ENCODE data around the gene ADGRA1. TPM values are rescaled to one million over a fixed set of nuclear protein-coding genes. Genes with fewer than 3 reads are reported as not detected.
A peak's percentile ranks its signal among the peaks of the same experiment; 100 is the strongest.
"Not testable (repeated sequence)": the region's sequence is repeated elsewhere in the genome, so short reads cannot be mapped to it uniquely, and the experiment has no call there.

The ADGRA1 gene
- total and polyA plus RNA-seq, 5 donors = 0.02 to 0.14 TPM; not detected in 3

DNA sequence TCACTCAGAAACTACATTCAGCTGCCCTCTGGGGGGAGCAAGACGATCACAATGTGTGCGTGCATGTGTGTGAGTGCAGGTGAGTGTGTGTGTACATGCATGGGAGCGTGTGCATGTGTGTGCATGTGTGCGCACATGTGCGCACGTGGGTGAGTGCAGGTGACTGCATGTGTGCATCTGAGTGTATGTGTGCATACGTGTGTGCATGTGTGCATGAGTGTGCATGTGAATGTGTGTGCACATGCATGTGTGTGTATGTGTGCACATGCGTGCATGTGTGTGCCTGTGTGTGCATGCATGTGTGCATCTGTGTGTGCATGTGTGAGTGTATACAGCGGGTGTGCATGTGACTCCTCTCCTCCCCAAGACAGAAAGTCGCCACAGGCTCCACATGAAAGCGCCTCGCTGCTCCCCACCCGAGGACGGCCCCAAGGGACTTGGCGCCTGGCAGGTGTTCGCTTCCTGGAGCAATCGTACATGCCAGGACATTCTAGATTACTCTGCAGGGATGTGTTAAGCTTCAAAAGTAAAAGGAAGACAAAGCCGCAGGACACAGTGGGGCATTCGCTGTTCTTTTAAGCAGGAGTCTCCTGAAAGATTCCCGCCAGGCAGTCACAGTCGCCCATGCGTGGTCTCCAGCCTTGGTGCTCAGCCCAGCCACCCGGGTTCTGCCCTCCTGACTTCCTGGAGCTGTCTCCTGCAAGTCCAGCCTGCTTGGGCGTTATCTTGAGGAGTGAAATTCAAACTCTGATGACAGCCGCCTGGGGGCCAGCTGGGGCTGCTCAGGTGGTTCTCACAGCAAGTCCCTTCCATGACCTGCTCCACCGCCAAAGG, 42.0 kb upstream of the ADGRA1 start:
- peak in 1 of 3 donors; percentile 50 for DNase-seq
- WGBS = 69% methylated on average over 26 of the region's 26 CpGs

DNA sequence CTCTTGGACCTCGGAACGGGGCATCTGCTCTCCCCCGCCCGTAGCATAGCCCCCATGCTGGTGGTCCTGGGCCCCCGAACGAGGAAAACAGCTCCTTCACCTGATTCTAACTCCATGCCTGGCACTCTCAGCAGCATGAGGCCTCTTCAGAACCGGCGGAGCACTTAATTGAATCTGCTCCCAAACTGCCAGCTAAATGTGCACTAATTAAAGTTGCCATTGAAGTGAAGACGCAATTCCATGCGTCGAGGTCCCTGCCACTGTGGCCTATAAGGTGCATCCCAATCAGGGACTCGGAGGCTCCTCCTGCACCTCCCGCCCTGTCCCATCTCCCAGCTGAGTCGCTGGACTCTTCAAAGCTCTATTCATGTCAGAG, 41.3 kb upstream of the ADGRA1 start:
- ATAC-seq = no peak
- DNase-seq = peak in 1 of 3 donors; percentile 9
- H3K4me1 ChIP-seq (ENCODE audit: control insufficient read depth, insufficient read depth, low read length) = no peaks in the 10 kb centered on the region
- H3K27me3 ChIP-seq (ENCODE audit: control insufficient read depth, insufficient read depth) = no peaks in the 10 kb centered on the region
- no peaks in the 10 kb centered on the region for H3K9me3 ChIP-seq (ENCODE audit: control insufficient read depth, low read length)
- H3K27ac ChIP-seq (ENCODE audit: low read length) = no peak overlapping the region
- no peak overlapping the region for H3K4me3 ChIP-seq (ENCODE audit: low read length)
- intact Hi-C loops (cut with DNase I) = no loop called here
- 59% methylated on average over 14 of the region's 14 CpGs for WGBS

More for the DNA sequence above, 42.0 kb upstream of the ADGRA1 start:
- intact Hi-C loops (cut with DNase I) = no loop called here
- no peak for ATAC-seq
- no peak overlapping the region for H3K27ac ChIP-seq (ENCODE audit: low read length)
- H3K4me3 ChIP-seq (ENCODE audit: low read length) = no peak overlapping the region
- no peaks in the 10 kb centered on the region for H3K4me1 ChIP-seq (ENCODE audit: control insufficient read depth, insufficient read depth, low read length)
- H3K27me3 ChIP-seq (ENCODE audit: control insufficient read depth, insufficient read depth) = no peaks in the 10 kb centered on the region
- no peaks in the 10 kb centered on the region for H3K9me3 ChIP-seq (ENCODE audit: control insufficient read depth, low read length)

DNA sequence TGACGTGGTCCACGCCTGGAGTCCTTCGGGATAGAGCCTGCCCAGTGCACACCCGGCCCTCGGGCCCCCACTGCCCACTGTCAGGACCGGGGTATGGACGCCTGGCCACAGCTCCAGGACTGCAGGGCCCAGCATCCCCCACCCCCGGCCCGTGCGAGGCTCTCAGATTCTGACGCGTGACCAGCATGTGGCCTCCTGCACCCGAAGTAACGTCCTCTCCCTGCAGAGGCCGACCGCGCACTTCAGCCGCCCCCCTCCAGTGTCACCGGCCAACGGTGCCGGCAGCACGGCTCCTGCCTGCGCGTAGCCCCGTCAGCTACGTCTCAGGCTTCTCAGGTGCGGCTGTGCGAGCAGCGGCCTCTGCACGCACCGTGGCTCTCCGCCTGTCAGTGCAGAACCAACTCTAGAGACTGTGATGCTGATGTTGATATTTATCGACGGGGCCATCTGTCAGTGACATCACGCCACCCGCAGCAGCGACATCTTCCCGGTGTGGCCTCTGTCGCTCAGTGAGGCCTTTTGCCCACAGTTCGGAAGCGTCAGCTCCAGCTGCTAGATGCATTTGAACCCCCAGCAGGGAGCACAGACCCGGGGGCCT, 40.1 kb upstream of the ADGRA1 start:
- H3K27ac ChIP-seq (ENCODE audit: low read length) = no peak overlapping the region
- peak in 1 of 3 donors; percentile 37 for DNase-seq
- no peaks in the 10 kb centered on the region for H3K27me3 ChIP-seq (ENCODE audit: control insufficient read depth, insufficient read depth)
- WGBS = 85% methylated on average over 42 of the region's 42 CpGs
- intact Hi-C loops (cut with DNase I) = no loop called here
- H3K4me1 ChIP-seq (ENCODE audit: control insufficient read depth, insufficient read depth, low read length) = no peaks in the 10 kb centered on the region
- H3K9me3 ChIP-seq (ENCODE audit: control insufficient read depth, low read length) = no peaks in the 10 kb centered on the region
- H3K4me3 ChIP-seq (ENCODE audit: low read length) = no peak overlapping the region
- no peak for ATAC-seq

DNA sequence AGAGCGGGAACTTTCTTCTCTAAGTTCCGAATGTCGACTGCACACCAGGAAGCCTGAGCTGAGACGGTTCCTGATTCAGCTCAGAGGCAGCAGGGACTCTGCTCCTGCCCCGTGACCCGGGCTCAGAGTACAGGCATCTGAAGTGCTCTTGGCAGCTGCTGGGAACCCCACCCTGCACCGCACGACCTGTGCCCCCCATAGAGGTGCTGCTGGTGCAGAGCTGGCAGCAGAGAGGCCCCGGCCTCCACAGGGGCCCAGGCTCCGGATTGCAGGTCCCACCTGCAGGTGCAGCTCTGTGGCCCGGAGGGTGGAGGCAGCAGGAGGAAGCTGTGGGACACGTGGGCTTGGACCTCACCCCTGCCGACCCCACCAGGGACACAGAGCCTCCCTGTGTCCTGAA, 39.5 kb upstream of the ADGRA1 start:
- no peaks in the 10 kb centered on the region for H3K4me1 ChIP-seq (ENCODE audit: control insufficient read depth, insufficient read depth, low read length)
- no peak for ATAC-seq
- H3K27ac ChIP-seq (ENCODE audit: low read length) = no peak overlapping the region
- no peaks in the 10 kb centered on the region for H3K27me3 ChIP-seq (ENCODE audit: control insufficient read depth, insufficient read depth)
- no peak overlapping the region for H3K4me3 ChIP-seq (ENCODE audit: low read length)
- H3K9me3 ChIP-seq (ENCODE audit: control insufficient read depth, low read length) = no peaks in the 10 kb centered on the region
- intact Hi-C loops (cut with DNase I) = no loop called here
- WGBS = 57% methylated on average over 13 of the region's 13 CpGs
- peak in 1 of 3 donors; percentile 28 for DNase-seq

DNA sequence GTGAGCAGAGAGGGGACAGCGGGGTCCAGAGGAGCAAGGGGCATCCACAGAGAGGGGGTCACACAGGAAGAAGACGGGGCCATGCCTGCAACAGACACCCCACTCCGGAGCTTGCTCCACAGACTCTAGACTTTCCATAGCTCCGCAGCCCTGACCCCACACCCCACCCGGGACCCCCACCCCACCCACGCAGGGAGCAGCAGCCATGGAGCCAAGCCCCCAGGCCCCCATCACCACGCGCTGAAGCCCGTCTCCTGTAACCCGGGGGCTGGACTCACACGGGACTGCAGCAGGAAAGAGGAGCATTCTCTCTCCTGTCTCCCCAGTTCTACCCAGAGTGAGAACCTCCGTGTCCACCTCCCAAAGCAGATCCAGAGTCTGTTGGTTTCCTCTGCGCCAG, 38.8 kb upstream of the ADGRA1 start:
- ATAC-seq (no peak), DNase-seq (peak in 1 of 3 donors; percentile 13)
- no peak overlapping the region for H3K4me3 ChIP-seq (ENCODE audit: low read length)
- 80% methylated on average over 13 of the region's 13 CpGs for WGBS
- no peaks in the 10 kb centered on the region for H3K9me3 ChIP-seq (ENCODE audit: control insufficient read depth, low read length)
- intact Hi-C loops (cut with DNase I) = no loop called here
- H3K4me1 ChIP-seq (ENCODE audit: control insufficient read depth, insufficient read depth, low read length) = no peaks in the 10 kb centered on the region
- H3K27ac ChIP-seq (ENCODE audit: low read length) = no peak overlapping the region
- H3K27me3 ChIP-seq (ENCODE audit: control insufficient read depth, insufficient read depth) = no peaks in the 10 kb centered on the region

DNA sequence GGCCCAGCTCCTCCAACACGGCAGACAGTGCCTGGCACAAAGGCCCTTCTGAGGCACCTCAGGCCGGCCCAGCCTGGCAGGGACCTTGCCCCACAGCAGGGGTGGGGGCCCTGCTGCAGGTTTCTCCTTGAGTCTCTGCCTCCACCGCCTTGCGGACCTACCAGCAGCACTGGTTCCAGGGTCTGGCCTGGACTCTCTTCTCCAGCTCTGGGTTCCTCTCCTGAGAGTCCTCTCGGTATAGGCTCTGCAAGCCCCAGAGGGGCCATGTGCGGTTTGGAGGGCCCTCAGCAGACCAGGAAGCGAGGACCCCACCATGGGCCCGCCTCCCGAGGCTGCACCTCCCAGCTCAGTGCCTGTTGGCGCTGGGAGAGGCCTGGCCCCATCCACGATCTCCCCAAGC, 38.1 kb upstream of the ADGRA1 start:
- intact Hi-C loops (cut with DNase I) = no loop called here
- Histone ChIP-seq H3K4me3 (ENCODE audit: low read length) (no peak overlapping the region), H3K9me3 (ENCODE audit: control insufficient read depth, low read length) (no peaks in the 10 kb centered on the region), H3K27ac (ENCODE audit: low read length) (no peak overlapping the region), H3K27me3 (ENCODE audit: control insufficient read depth, insufficient read depth) (no peaks in the 10 kb centered on the region), H3K4me1 (ENCODE audit: control insufficient read depth, insufficient read depth, low read length) (no peaks in the 10 kb centered on the region)
- WGBS = 85% methylated on average over 11 of the region's 11 CpGs
- DNase-seq (peak in 1 of 3 donors; percentile 26), ATAC-seq (no peak)

DNA sequence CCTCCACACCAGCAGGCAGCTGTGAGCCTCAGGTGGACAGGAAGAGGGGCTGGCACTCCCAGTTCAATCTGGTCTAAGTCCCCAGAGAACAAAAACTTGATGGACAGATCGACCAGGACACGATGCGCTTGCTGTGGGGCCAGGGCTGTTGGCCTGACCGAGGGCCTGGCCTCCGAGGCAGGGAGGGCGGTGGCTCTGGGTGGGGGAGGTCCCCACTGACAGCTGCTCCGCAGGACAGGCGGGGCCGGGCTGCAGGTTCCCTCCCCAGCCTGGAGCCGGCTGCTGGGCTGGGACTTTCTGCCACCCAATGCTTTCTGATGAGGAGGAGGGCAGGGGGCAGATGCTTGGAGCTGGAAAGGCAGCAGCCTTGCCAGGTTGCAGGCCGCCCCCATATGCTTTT, 37.4 kb upstream of the ADGRA1 start:
- ATAC-seq (no peak), DNase-seq (peak in 1 of 3 donors; percentile 10)
- Histone ChIP-seq H3K4me3 (ENCODE audit: low read length) (no peak overlapping the region), H3K4me1 (ENCODE audit: control insufficient read depth, insufficient read depth, low read length) (no peaks in the 10 kb centered on the region), H3K27ac (ENCODE audit: low read length) (no peak overlapping the region), H3K27me3 (ENCODE audit: control insufficient read depth, insufficient read depth) (no peaks in the 10 kb centered on the region), H3K9me3 (ENCODE audit: control insufficient read depth, low read length) (no peaks in the 10 kb centered on the region)
- intact Hi-C loops (cut with DNase I) = no loop called here
- WGBS = 47% methylated on average over 11 of the region's 11 CpGs

DNA sequence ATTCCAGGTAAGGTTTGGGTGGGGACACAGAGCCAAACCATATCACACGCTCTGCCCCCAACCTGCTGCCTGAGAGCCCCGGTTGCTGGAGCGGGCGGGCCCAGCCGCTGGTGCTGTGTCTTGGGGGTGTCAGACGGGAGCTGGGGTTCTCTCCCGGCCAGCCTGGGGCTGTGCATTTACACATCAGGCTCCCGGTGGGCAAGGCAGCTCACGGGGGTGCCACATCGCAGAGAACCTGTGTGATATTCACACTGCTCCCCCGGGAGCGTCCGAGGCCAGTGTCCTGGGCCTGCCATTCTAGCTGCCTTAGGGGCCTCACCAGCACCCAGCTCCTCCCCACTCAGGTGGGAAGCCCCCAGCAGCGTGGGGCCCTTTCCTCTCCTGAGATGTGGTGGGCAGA, 35.6 kb upstream of the ADGRA1 start:
- Histone ChIP-seq H3K4me3 (ENCODE audit: low read length) (no peak overlapping the region), H3K9me3 (ENCODE audit: control insufficient read depth, low read length) (no peaks in the 10 kb centered on the region), H3K4me1 (ENCODE audit: control insufficient read depth, insufficient read depth, low read length) (no peaks in the 10 kb centered on the region), H3K27ac (ENCODE audit: low read length) (no peak overlapping the region), H3K27me3 (ENCODE audit: control insufficient read depth, insufficient read depth) (no peaks in the 10 kb centered on the region)
- no peak for ATAC-seq
- DNase-seq = peak in 1 of 3 donors; percentile 28
- WGBS = 85% methylated on average over 14 of the region's 14 CpGs
- intact Hi-C loops (cut with DNase I) = no loop called here

DNA sequence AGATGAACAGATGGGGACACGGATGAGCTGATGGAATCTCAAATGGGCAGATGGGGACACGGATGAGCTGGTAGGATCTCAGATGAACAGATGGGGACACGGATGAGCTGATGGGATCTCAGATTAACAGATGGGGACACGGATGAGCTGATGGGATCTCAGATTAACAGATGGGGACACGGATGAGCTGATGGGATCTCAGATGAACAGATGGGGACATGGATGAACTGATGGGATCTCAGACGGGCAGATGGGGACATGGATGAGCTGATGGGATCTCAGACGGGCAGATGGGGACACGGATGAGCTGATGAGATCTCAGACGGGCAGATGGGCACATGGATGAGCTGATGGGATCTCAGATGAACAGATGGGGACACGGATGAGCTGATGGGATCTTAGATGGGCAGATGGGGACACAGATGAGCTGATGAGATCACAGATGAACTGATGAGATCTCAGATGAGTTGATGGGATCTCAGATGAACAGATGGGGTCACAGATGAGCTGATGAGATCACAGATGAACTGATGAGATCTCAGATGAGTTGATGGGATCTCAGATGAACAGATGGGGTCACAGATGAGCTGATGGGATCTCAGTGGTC, 34.1 kb upstream of the ADGRA1 start:
- H3K27ac ChIP-seq (ENCODE audit: low read length); DNase-seq; H3K27me3 ChIP-seq (ENCODE audit: control insufficient read depth, insufficient read depth); ATAC-seq; H3K9me3 ChIP-seq (ENCODE audit: control insufficient read depth, low read length); H3K4me3 ChIP-seq (ENCODE audit: low read length); intact Hi-C loops (cut with DNase I); H3K4me1 ChIP-seq (ENCODE audit: control insufficient read depth, insufficient read depth, low read length): not testable (repeated sequence)
- WGBS = 85% methylated on average over 10 of the region's 10 CpGs

DNA sequence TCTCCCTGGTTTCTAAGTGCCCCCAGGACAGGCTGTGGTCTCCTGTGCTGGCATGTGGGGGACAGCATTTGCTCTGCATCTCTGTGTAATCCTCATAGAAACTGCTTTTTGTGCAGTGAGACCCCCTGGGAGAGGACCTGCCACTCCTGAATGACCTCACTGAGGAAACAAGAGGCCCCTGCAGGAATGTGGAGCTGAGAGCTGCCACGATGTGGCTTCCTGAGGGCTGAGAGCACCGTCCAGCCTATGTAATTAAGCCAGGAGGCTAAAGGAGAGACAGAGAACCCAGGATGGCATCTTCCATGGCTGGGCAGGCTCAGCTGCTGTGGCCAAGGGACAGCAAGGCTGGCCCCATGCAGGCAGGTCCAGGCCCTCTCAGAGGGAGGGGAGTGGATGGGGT, 32.3 kb upstream of the ADGRA1 start:
- 13% methylated on average over 2 of the region's 2 CpGs for WGBS
- Histone ChIP-seq H3K4me3 (ENCODE audit: low read length) (no peak overlapping the region), H3K27me3 (ENCODE audit: control insufficient read depth, insufficient read depth) (no peaks in the 10 kb centered on the region), H3K9me3 (ENCODE audit: control insufficient read depth, low read length) (no peaks in the 10 kb centered on the region), H3K27ac (ENCODE audit: low read length) (no peak overlapping the region), H3K4me1 (ENCODE audit: control insufficient read depth, insufficient read depth, low read length) (no peaks in the 10 kb centered on the region)
- DNase-seq (no peak), ATAC-seq (no peak)
- intact Hi-C loops (cut with DNase I) = no loop called here

DNA sequence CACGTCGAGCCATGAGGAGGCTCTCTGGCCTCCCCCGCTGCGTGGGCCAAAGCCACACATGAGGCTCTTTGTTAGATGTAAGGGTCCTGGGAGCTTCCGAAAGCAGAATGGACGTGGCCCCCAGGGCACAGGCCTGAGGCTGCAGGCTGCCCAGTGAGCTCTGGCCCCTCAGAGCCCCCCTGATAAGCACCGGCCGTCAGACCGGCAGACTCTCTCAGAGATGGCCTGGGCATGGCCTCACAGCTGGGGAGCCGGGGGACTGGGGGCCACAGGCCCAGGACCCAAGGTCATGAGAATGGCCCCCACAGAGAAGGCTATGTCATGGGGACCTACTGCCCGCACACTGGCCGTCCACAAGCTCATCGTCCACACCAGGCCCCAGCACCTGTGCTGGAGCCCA, 31.7 kb upstream of the ADGRA1 start:
- Histone ChIP-seq H3K4me1 (ENCODE audit: control insufficient read depth, insufficient read depth, low read length) (no peaks in the 10 kb centered on the region), H3K27ac (ENCODE audit: low read length) (no peak overlapping the region), H3K4me3 (ENCODE audit: low read length) (no peak overlapping the region), H3K27me3 (ENCODE audit: control insufficient read depth, insufficient read depth) (no peaks in the 10 kb centered on the region), H3K9me3 (ENCODE audit: control insufficient read depth, low read length) (no peaks in the 10 kb centered on the region)
- intact Hi-C loops (cut with DNase I) = no loop called here
- WGBS = 84% methylated on average over 13 of the region's 13 CpGs
- peak in 1 of 2 donors; percentile 12 for ATAC-seq
- peak in 1 of 3 donors; percentile 13 for DNase-seq

Data from right cardiac atrium (tissue), 5 donors.